Measurements from ENCODE around the gene ICE2. TPM values are rescaled to one million over a fixed set of nuclear protein-coding genes. Genes with fewer than 3 reads are reported as not detected.
A peak's percentile ranks its signal among the peaks of the same experiment; 100 is the strongest.

The ICE2 gene
- total and polyA plus RNA-seq, 4 donors: 5.7 to 26.6 (median 16.8) TPM

DNA sequence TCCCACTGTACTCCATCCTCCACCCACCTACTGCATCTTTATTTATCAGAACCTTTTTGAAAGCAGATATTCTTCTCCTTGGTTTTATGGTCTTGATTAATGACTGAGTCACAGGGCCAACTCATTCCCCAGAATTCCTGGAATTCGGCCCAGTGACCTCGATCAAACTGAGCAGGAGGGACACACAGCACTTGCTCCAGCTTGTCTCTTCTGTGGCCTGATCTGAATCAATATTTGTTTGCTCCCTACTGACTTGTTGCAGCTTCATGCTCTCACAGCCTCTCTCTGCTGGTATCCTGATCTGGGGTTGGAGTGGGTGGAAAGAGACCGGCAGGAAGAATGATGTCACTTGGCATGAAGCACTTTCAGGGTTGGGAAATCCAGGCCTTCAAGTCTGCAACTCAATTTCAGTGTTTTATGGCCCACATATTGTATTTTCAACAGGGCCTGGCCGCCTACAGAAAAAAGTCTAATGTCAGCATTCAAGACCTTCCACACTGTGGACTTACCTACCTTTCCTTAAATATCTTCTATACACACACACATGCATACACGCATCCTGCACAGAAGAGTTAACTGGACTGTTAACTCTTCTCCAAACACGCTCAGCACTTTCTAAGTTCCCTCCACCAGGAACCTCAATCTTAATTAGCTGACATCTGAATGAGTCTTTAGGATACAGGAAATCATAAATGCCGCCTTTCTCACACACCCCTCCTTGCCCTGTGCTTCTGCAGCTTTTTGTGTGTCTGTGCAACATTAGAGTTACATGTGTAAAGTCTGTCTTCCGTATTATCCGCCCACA lies 85.8 kb downstream of the ICE2 start:
- DNase-seq (ENCODE audit: low spot score): peak; percentile 48
- 30% methylated on average over 9 of the region's 9 CpGs for WGBS
- Histone ChIP-seq H3K4me1 (ENCODE audit: control insufficient read depth in 4 of 4, insufficient read depth in 4 of 4, low read length in 3 of 4) (peaks cover 27 to 69% (median 48%) of the 10 kb centered on the region in 4 donors), H3K4me3 (ENCODE audit: low read depth in 1 of 3, low read length in 3 of 3) (no peak overlapping the region), H3K27ac (ENCODE audit: low read depth in 1 of 2, low read length in 2 of 2) (peak overlapping the region; percentile 89 to 92), H3K9ac (ENCODE audit: low read depth in 1 of 2, low read length in 2 of 2) (peak overlapping the region in 1 of 2 donors; percentile 75), H3K36me3 (ENCODE audit: control insufficient read depth in 4 of 4, insufficient read depth in 3 of 4, low read depth in 1 of 4, low read length in 3 of 4) (no peaks in the 10 kb centered on the region), H3K9me3 (ENCODE audit: control insufficient read depth in 4 of 4, low read length in 3 of 4) (no peaks in the 10 kb centered on the region), H3K27me3 (ENCODE audit: control insufficient read depth in 4 of 4, insufficient read depth in 4 of 4, low read length in 3 of 4) (no peaks in the 10 kb centered on the region)
- TF ChIP-seq RXRA (IDR thresholded peaks at IDR 0.05): peak; percentile 95
- TF ChIP-seq GABPA (IDR thresholded peaks at IDR 0.05 in 1 of 2, conservative IDR thresholded peaks at IDR 0.05 in 1 of 2): peak in 1 of 2 donors; percentile 34
- TF ChIP-seq FOXA2 (IDR thresholded peaks at IDR 0.05): peak; percentile 88
- TF ChIP-seq, protein P1, sequence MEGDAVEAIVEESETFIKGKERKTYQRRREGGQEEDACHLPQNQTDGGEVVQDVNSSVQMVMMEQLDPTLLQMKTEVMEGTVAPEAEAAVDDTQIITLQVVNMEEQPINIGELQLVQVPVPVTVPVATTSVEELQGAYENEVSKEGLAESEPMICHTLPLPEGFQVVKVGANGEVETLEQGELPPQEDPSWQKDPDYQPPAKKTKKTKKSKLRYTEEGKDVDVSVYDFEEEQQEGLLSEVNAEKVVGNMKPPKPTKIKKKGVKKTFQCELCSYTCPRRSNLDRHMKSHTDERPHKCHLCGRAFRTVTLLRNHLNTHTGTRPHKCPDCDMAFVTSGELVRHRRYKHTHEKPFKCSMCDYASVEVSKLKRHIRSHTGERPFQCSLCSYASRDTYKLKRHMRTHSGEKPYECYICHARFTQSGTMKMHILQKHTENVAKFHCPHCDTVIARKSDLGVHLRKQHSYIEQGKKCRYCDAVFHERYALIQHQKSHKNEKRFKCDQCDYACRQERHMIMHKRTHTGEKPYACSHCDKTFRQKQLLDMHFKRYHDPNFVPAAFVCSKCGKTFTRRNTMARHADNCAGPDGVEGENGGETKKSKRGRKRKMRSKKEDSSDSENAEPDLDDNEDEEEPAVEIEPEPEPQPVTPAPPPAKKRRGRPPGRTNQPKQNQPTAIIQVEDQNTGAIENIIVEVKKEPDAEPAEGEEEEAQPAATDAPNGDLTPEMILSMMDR (IDR thresholded peaks at IDR 0.05; ENCODE audit: low read depth, low read length, missing input control): no peak
- peak; percentile 87 for TF ChIP-seq FOXA1 (IDR thresholded peaks at IDR 0.05)
- TF ChIP-seq RAD21 (IDR thresholded peaks at IDR 0.05): peak; percentile 53 to 56
- TF ChIP-seq, protein P2, sequence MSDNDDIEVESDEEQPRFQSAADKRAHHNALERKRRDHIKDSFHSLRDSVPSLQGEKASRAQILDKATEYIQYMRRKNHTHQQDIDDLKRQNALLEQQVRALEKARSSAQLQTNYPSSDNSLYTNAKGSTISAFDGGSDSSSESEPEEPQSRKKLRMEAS (IDR thresholded peaks at IDR 0.05): peak; percentile 87
- TF ChIP-seq TAF1 (conservative IDR thresholded peaks at IDR 0.05): peak; percentile 62
- peak; percentile 81 to 92 for TF ChIP-seq HNF4A (conservative IDR thresholded peaks at IDR 0.05)
- TF ChIP-seq HNF4G (IDR thresholded peaks at IDR 0.05): no peak
- peak; percentile 55 for TF ChIP-seq NR2F2 (IDR thresholded peaks at IDR 0.05)
- peak; percentile 94 for TF ChIP-seq SP1 (IDR thresholded peaks at IDR 0.05)
- TF ChIP-seq, protein P3, sequence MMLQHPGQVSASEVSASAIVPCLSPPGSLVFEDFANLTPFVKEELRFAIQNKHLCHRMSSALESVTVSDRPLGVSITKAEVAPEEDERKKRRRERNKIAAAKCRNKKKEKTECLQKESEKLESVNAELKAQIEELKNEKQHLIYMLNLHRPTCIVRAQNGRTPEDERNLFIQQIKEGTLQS (IDR thresholded peaks at IDR 0.05): peak; percentile 92
- TF ChIP-seq, protein P4, sequence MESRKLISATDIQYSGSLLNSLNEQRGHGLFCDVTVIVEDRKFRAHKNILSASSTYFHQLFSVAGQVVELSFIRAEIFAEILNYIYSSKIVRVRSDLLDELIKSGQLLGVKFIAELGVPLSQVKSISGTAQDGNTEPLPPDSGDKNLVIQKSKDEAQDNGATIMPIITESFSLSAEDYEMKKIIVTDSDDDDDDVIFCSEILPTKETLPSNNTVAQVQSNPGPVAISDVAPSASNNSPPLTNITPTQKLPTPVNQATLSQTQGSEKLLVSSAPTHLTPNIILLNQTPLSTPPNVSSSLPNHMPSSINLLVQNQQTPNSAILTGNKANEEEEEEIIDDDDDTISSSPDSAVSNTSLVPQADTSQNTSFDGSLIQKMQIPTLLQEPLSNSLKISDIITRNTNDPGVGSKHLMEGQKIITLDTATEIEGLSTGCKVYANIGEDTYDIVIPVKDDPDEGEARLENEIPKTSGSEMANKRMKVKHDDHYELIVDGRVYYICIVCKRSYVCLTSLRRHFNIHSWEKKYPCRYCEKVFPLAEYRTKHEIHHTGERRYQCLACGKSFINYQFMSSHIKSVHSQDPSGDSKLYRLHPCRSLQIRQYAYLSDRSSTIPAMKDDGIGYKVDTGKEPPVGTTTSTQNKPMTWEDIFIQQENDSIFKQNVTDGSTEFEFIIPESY (IDR thresholded peaks at IDR 0.05): peak; percentile 79
- TF ChIP-seq JUND (IDR thresholded peaks at IDR 0.05): peak; percentile 97 to 98
- peak; percentile 80 for TF ChIP-seq YY1 (IDR thresholded peaks at IDR 0.05)
- TF ChIP-seq, protein P5, sequence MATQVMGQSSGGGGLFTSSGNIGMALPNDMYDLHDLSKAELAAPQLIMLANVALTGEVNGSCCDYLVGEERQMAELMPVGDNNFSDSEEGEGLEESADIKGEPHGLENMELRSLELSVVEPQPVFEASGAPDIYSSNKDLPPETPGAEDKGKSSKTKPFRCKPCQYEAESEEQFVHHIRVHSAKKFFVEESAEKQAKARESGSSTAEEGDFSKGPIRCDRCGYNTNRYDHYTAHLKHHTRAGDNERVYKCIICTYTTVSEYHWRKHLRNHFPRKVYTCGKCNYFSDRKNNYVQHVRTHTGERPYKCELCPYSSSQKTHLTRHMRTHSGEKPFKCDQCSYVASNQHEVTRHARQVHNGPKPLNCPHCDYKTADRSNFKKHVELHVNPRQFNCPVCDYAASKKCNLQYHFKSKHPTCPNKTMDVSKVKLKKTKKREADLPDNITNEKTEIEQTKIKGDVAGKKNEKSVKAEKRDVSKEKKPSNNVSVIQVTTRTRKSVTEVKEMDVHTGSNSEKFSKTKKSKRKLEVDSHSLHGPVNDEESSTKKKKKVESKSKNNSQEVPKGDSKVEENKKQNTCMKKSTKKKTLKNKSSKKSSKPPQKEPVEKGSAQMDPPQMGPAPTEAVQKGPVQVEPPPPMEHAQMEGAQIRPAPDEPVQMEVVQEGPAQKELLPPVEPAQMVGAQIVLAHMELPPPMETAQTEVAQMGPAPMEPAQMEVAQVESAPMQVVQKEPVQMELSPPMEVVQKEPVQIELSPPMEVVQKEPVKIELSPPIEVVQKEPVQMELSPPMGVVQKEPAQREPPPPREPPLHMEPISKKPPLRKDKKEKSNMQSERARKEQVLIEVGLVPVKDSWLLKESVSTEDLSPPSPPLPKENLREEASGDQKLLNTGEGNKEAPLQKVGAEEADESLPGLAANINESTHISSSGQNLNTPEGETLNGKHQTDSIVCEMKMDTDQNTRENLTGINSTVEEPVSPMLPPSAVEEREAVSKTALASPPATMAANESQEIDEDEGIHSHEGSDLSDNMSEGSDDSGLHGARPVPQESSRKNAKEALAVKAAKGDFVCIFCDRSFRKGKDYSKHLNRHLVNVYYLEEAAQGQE (IDR thresholded peaks at IDR 0.05): peak; percentile 78
- TF ChIP-seq EGR1 (IDR thresholded peaks at IDR 0.05; ENCODE audit: low read depth in 2 of 2): peak; percentile 91 to 96

All from liver (tissue), 9 donors.